Glutamatergic neuron (in vitro differentiated cells): ENCODE measurements around the gene BTBD2. TPM values are rescaled to one million over a fixed set of nuclear protein-coding genes. Genes with fewer than 3 reads are reported as not detected.

Source experiments
- DNase-seq: peaks from one replicate; pipeline ENCODE4 v3.0.0; 2022
- H3K27ac Mint-ChIP-seq: one replicate; pipeline ENCODE4 v1.8.0; 2020; ENCODE audit warnings: mild to moderate bottlenecking, mixed read lengths, inconsistent platforms; ENCODE audit not compliant: unreplicated experiment
- H3K27me3 Mint-ChIP-seq: one replicate; pipeline ENCODE4 v1.8.0; 2020; ENCODE audit warnings: mild to moderate bottlenecking, moderate library complexity, mixed read lengths, inconsistent platforms; ENCODE audit not compliant: unreplicated experiment
- H3K36me3 Mint-ChIP-seq: one replicate; pipeline ENCODE4 v1.8.0; 2020; ENCODE audit warnings: mild to moderate bottlenecking, mixed read lengths, inconsistent platforms; ENCODE audit not compliant: unreplicated experiment
- H3K4me1 Mint-ChIP-seq: one replicate; pipeline ENCODE4 v1.8.0; 2020; ENCODE audit warnings: mild to moderate bottlenecking, low read depth, mixed read lengths, inconsistent platforms; ENCODE audit not compliant: unreplicated experiment
- H3K4me3 Mint-ChIP-seq: one replicate; pipeline ENCODE4 v1.8.0; 2020; ENCODE audit warnings: mild to moderate bottlenecking, mixed read lengths, inconsistent platforms; ENCODE audit not compliant: unreplicated experiment
- H3K9me3 Mint-ChIP-seq: one replicate; pipeline ENCODE4 v1.8.0; 2020; ENCODE audit warnings: mild to moderate bottlenecking, moderate library complexity, mixed read lengths, inconsistent platforms; ENCODE audit not compliant: unreplicated experiment
- total RNA-seq: library from RNA; stranded (reverse); fragmentation: NEBNext Ultra II Directional; extraction: Animal tissue kit (Norgen Biotek cat#: 25700); gene quantifications from one replicate; pipeline ENCODE4 v1.2.1, GENCODE V29; 2021; ENCODE audit not compliant: unreplicated experiment
- TF ChIP-seq, protein P1 (sequence below): fragments of 200-600 bp; sonication (generic); IDR thresholded peaks from one replicate; pipeline ENCODE4 v1.5.0; 2021; ENCODE audit not compliant: partially characterized antibody, unreplicated experiment

BTBD2 gene
- total RNA-seq, 1 donor from 2014 or later = 70.4 TPM

DNA sequence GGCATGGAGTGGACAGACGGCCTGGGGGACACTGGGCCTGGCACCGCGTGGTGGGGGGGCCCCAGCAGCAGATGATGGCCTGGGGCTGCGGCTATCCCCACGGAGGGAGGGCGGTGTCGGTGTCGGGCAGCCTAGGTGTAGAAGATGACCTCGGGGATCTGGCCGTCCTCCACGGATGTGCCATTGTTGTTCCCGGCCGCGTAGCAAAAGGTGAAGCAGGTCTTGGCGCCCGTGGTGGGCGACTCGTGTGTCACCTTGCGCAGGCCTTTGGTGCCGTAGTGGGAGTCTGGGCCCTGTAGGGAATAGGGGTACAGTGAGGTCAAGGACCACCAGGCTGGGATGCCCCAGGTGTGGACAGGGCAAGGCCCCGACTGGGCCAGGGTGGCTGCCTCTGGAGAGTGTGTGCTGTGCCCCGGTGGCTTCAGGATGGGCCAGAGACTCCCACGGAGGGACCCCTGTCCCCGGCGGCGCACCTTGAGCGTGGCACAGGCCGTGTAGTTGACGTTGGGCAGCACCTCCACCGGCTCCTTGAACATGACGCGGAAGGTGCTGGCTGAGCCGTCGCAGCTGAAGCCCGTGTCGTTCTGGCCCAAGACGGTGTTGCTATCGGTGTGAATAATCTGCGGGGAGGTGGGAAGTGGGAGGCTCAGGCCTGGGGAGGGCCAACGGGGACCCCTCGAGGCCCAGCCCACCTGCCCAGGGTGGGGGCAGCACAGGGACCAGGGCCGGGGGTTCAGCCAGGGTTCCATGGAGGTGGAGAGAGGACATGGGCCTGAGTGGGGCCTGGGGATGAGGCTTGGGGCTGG is 29.0 kb downstream of the BTBD2 start:
- Mint-ChIP-seq H3K27me3 (peaks cover 18% of the 10 kb centered on the region), H3K4me1 (no peaks in the 10 kb centered on the region), H3K27ac (no peak overlapping the region), H3K4me3 (no peak overlapping the region), H3K36me3 (no peaks in the 10 kb centered on the region), H3K9me3 (peaks cover 10% of the 10 kb centered on the region)
- DNase-seq = no peak
- TF ChIP-seq, protein P1, sequence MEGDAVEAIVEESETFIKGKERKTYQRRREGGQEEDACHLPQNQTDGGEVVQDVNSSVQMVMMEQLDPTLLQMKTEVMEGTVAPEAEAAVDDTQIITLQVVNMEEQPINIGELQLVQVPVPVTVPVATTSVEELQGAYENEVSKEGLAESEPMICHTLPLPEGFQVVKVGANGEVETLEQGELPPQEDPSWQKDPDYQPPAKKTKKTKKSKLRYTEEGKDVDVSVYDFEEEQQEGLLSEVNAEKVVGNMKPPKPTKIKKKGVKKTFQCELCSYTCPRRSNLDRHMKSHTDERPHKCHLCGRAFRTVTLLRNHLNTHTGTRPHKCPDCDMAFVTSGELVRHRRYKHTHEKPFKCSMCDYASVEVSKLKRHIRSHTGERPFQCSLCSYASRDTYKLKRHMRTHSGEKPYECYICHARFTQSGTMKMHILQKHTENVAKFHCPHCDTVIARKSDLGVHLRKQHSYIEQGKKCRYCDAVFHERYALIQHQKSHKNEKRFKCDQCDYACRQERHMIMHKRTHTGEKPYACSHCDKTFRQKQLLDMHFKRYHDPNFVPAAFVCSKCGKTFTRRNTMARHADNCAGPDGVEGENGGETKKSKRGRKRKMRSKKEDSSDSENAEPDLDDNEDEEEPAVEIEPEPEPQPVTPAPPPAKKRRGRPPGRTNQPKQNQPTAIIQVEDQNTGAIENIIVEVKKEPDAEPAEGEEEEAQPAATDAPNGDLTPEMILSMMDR = no peak

DNA sequence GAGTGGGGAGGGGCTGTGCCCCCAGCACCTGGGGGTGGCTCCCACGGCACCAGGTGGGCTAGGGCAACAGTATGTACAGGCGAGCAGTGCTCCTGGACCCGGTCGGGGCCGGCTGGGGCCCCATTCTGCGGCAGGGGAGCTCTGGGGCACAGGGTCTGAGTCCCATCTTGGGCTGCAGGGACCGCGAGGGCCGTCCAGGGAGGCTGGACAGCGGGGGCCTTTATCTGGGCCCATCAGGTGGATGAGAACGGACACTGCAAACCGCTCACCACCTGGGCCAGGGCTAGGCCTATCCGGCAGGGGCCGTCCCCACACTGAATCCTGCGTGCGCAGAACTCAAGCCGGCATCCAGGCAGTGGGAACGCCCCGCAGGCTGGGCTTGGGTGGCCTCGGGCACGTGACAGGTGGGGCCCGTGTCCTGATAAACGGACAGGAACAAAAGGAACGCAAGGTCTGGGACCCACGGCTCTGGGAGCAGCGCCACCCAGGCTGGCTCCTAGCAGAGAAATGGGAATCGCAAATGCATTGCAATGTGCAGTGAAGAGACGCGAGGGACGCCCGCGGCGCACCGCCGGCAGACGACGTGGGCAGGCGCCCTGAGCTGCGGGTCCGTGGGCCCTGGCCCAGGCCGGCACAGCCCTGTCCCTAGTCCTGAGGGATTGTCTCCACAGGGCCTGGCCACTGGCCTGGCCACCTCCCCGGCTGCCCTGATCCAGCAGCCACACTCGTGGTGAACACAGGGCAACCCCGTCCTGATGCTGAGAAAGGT is 29.7 kb downstream of the BTBD2 start:
- H3K27ac Mint-ChIP-seq = no peak overlapping the region
- no peaks in the 10 kb centered on the region for H3K4me1 Mint-ChIP-seq
- TF ChIP-seq, protein P1 = no peak
- H3K9me3 Mint-ChIP-seq = peaks cover 10% of the 10 kb centered on the region
- no peaks in the 10 kb centered on the region for H3K36me3 Mint-ChIP-seq
- DNase-seq = no peak
- H3K27me3 Mint-ChIP-seq = peaks cover 16% of the 10 kb centered on the region
- H3K4me3 Mint-ChIP-seq = no peak overlapping the region

GRCh38 chr19:1984357-1984756 is 31.2 kb downstream of the BTBD2 start:
- TF ChIP-seq, protein P1 = no peak
- no peak overlapping the region for H3K4me3 Mint-ChIP-seq
- no peak for DNase-seq
- H3K36me3 Mint-ChIP-seq = no peaks in the 10 kb centered on the region
- no peaks in the 10 kb centered on the region for H3K4me1 Mint-ChIP-seq
- peaks cover 10% of the 10 kb centered on the region for H3K9me3 Mint-ChIP-seq
- H3K27me3 Mint-ChIP-seq = peaks cover 14% of the 10 kb centered on the region
- no peak overlapping the region for H3K27ac Mint-ChIP-seq

GRCh38 chr19:1981253-1981652 is 34.3 kb downstream of the BTBD2 start:
- peaks cover 6% of the 10 kb centered on the region for H3K9me3 Mint-ChIP-seq
- no peaks in the 10 kb centered on the region for H3K4me1 Mint-ChIP-seq
- H3K36me3 Mint-ChIP-seq = no peaks in the 10 kb centered on the region
- no peak overlapping the region for H3K4me3 Mint-ChIP-seq
- DNase-seq = no peak
- no peak overlapping the region for H3K27ac Mint-ChIP-seq
- peaks cover 10% of the 10 kb centered on the region for H3K27me3 Mint-ChIP-seq
- TF ChIP-seq, protein P1 = no peak

- H3K36me3 Mint-ChIP-seq = no peaks in the 10 kb centered on the region
- H3K9me3 Mint-ChIP-seq = peaks cover 6% of the 10 kb centered on the region
- no peak overlapping the region for H3K4me3 Mint-ChIP-seq
- DNase-seq = no peak
- TF ChIP-seq, protein P1 = no peak
- H3K27me3 Mint-ChIP-seq = peaks cover 10% of the 10 kb centered on the region
- no peak overlapping the region for H3K27ac Mint-ChIP-seq
- H3K4me1 Mint-ChIP-seq = no peaks in the 10 kb centered on the region
These were observed 34.7 kb downstream of the BTBD2 start for GRCh38 chr19:1980809-1981181.
